GM12874 (cell line): ENCODE measurements around the gene OR6Q1.

Experiments used
- CTCF ChIP-seq: IDR thresholded peaks from 2 replicates; pipeline ENCODE4 v1.5.1; 2011; ENCODE audit warnings: low read depth, mild to moderate bottlenecking, control low read depth, low read length, moderate library complexity; ENCODE audit not compliant: insufficient read depth

OR6Q1 gene

GRCh38 chr11:58059007-58059350 lies 28.2 kb downstream of the OR6Q1 start:
- no peak for TF ChIP-seq CTCF

DNA sequence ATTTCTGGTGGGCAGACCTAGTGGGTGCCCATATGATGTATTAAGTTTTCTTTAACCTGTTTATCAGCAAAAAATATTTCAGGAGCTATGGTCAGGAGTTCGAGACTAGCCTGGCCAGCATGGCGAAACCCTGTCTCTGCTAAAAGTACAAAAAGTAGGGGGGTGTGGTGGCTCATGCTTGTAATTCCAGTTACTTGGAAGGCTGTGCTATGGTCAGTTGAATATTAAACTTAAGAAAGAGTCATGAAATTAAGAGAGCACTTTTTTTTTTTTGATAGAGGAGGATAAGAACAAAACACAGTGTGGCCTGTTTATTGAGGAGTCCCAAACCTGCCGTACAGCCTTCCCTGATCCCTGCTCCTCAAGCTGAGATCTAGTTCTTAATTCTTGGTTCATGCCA lies 29.8 kb downstream of the OR6Q1 start:
- TF ChIP-seq CTCF: no peak

DNA sequence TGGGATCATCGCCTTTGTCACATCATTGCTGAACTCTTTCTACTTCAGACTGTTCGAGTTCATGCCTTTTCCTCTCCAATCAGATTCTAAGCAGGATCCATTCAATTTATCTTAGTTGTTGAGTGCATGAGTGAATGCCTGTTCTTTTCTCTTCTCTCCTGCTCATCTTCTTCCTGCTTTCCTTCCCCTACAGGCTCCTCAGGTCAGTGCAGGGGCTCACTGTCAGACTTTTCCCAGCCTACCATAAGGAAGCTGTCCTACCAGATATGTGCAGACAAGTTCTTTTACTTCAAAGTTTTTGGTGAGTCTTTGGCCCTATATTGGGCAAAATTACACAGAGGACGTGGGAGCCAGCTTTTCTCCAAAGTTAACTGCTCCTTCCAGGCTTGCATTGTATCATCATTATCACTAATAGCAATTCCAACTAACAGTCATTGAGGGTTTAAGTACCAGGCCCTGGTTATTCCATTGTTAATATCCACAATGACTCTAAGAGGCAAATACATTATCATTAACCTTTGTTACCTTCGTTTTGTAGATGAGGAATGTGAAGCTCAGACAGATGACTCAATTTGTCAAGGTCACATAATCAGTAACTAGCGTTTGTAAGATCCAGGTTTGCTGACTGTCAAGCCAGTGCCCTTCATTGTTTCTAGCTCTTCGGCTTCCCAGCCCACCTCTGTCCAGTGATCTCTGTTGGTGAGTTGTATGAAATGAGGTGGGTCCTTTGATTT lies 30.4 kb downstream of the OR6Q1 start:
- TF ChIP-seq CTCF: no peak

GRCh38 chr11:58061813-58062212 lies 31.1 kb downstream of the OR6Q1 start:
- TF ChIP-seq CTCF: no peak

DNA sequence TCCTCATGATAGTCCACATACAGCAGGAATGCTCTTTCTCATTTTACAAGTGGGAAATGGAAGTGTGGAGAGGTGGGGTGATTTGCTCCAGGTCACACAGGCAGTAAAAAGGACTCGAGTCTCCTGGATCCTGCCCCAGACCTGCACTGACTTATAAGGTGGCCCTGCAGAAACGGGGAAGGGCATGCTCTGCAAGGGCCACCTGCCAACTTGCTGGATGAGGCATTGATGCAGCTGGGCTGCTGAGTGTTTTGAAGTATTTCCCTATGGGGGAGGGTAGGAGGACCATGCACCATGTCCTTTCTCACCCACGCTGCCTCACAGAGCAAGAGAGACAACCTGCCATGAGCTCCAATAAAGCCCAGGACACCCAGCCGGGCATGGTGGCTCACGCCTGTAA lies 36.9 kb downstream of the OR6Q1 start:
- no peak for TF ChIP-seq CTCF

DNA sequence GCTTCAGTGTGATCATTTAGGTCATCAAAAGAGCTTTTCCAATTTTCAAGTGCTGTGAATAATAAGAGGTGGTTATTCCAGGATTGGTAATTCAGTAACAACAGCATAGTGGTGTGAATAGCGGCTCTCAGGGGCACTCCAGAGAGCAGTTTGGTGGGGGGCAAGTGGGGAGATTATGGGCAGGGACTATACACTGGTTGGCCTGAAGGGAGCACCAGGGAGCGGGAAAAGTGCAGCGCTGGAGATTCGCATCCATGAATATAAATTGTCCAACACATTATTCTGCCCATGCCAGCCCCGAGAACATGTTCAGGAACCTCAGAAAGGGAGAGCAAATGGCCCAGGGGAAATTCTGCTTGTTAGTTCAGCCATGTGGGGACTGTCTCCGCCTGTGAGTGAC lies 37.9 kb downstream of the OR6Q1 start:
- 0 out of 2 replicates have a peak, but pooled peaks have one; percentile 15 for TF ChIP-seq CTCF

GRCh38 chr11:58070585-58070984 lies 39.8 kb downstream of the OR6Q1 start:
- no peak for TF ChIP-seq CTCF
